Measurements from ENCODE around the gene MAST2.
A peak's percentile ranks its signal among the peaks of the same experiment; 100 is the strongest.

The MAST2 gene

DNA sequence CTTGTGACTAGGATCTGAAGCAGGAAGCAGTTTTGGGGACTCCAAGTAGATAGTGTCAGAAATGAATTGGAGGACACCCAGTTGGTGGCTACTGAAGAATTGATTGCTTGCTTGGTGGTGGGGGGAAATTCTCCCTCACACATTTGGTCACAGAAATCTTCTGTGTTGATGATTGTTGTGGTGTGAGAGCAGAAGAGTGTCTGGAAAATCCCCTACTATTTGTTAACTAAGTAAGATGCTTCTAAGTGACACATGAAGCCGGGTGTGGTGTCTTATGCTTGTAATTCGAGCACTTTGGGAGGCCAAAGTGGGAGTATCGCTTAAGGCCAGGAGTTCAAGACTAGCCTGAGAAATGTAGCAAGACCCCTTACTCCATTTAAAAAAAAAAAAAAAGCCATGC lies 30.4 kb upstream of the MAST2 start:
- in situ Hi-C loops (cut with MboI; ENCODE audit: low sequenced_read_pairs, unreplicated experiment): no loop called here
- TF ChIP-seq, protein P1, sequence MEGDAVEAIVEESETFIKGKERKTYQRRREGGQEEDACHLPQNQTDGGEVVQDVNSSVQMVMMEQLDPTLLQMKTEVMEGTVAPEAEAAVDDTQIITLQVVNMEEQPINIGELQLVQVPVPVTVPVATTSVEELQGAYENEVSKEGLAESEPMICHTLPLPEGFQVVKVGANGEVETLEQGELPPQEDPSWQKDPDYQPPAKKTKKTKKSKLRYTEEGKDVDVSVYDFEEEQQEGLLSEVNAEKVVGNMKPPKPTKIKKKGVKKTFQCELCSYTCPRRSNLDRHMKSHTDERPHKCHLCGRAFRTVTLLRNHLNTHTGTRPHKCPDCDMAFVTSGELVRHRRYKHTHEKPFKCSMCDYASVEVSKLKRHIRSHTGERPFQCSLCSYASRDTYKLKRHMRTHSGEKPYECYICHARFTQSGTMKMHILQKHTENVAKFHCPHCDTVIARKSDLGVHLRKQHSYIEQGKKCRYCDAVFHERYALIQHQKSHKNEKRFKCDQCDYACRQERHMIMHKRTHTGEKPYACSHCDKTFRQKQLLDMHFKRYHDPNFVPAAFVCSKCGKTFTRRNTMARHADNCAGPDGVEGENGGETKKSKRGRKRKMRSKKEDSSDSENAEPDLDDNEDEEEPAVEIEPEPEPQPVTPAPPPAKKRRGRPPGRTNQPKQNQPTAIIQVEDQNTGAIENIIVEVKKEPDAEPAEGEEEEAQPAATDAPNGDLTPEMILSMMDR (IDR thresholded peaks at IDR 0.05; ENCODE audit: borderline replicate concordance, control extremely low read depth, extremely low read depth, insufficient read depth, missing control alignments): no peak
- DNase-seq (ENCODE audit: low spot score): peak; percentile 24

DNA sequence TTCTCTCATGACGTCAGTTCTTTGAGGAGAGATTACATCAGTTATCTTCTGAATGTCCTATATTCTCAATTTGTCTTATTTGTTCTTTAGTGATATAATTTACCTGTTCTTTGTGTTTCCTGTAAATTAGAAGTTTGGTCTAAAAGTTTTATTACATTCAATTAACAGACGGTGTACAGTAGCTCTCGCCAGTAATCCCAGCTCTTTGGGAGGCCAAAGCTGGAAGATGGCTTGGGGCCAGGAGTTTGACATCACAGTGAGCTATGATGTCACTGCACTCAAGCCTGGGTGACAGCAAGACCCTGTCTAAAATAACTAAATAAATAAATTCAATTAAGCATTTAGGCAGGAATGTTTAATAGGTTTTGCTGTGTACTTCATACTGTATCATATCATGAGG lies 27.6 kb upstream of the MAST2 start:
- in situ Hi-C loops (cut with MboI; ENCODE audit: low sequenced_read_pairs, unreplicated experiment): no loop called here
- DNase-seq (ENCODE audit: low spot score): no peak
- TF ChIP-seq, protein P1 (IDR thresholded peaks at IDR 0.05; ENCODE audit: borderline replicate concordance, control extremely low read depth, extremely low read depth, insufficient read depth, missing control alignments): no peak

DNA sequence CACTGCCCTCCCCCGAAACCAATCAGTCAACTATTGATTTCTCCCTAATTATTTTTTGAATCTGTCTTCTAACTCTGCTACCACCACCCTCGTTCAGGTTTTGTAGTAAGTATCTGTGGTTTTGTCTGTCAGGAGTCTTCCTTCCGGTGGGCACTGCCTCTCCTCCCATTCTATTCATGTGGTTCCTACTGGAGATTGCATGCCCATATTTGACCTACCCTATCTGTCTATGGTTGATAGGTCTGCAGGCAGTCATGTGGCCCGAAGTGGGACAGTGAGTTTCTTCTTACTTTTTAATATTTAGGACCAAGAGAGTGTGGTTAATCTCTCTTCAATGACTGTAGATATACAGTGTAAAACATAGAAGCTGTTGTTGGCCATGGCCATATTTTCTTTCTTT lies 17.8 kb upstream of the MAST2 start:
- peak; percentile 44 for DNase-seq (ENCODE audit: low spot score)
- TF ChIP-seq, protein P1 (IDR thresholded peaks at IDR 0.05; ENCODE audit: borderline replicate concordance, control extremely low read depth, extremely low read depth, insufficient read depth, missing control alignments): no peak
- in situ Hi-C loops (cut with MboI; ENCODE audit: low sequenced_read_pairs, unreplicated experiment): no loop called here

DNA sequence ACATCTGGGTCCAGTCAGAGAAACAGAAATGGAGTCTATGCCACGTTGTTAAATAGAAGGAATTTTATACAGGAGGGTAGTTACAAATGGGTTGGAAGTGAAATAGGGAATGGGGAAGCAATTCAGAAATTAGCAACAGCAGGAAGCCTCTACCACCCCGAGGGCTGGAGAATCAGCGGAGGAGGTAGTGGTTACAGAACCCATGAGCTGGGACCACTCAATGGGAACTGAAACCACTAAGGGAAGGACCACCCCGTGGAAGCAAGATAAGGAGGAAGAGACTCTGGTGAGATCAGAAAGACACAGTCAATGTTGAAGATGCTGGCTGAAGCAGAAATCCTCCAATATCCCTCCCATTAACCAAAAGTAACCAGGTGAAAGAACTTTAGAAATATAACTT lies 15.5 kb upstream of the MAST2 start:
- TF ChIP-seq, protein P1 (IDR thresholded peaks at IDR 0.05; ENCODE audit: borderline replicate concordance, control extremely low read depth, extremely low read depth, insufficient read depth, missing control alignments): no peak
- in situ Hi-C loops (cut with MboI; ENCODE audit: low sequenced_read_pairs, unreplicated experiment): no loop called here
- no peak for DNase-seq (ENCODE audit: low spot score)

DNA sequence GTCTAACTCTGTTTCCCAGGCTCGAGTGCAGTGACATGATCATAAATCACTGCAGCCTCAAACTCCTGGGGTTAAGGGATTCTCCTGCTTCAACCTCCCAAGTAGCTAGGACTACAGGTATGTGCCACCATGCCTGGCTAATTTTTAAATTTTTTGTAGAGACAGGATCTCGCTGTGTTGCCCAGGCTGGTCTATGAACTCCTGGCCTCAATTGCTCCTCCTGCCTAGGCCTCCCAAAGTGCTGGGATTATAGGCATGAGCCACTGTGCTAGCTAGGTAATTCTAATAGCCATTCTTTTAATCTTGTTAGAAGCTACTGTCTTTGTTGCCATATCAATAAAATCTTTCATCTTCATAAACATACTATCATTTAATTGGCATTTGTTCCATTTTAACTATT lies 13.8 kb upstream of the MAST2 start:
- TF ChIP-seq, protein P1 (IDR thresholded peaks at IDR 0.05; ENCODE audit: borderline replicate concordance, control extremely low read depth, extremely low read depth, insufficient read depth, missing control alignments): no peak
- in situ Hi-C loops (cut with MboI; ENCODE audit: low sequenced_read_pairs, unreplicated experiment): no loop called here

DNA sequence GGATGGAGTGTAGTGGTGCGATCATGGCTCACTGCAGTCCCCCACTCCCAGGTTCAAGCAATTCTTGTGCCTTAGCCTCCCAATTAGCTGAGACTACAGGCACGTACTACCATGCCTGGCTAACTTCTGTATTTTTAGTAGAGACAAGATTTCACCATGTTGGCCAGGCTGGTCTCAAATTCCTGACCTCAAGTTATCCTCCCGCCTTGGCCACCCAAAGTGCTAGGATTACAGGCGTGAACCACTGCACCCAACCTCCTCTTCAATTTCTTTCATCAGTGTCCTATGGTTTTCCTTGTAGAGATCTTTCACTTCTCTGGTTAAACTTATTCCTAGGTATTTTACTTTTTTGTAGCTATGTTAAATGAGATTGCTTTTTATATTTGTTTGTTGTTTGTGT lies 10.7 kb upstream of the MAST2 start:
- TF ChIP-seq, protein P1 (IDR thresholded peaks at IDR 0.05; ENCODE audit: borderline replicate concordance, control extremely low read depth, extremely low read depth, insufficient read depth, missing control alignments): no peak
- in situ Hi-C loops (cut with MboI; ENCODE audit: low sequenced_read_pairs, unreplicated experiment): no loop called here
- no peak for DNase-seq (ENCODE audit: low spot score)

More for the DNA sequence above, 13.8 kb upstream of the MAST2 start:
- no peak for DNase-seq (ENCODE audit: low spot score)
